Activated T-helper 1 cell treated with anti-CD3 and anti-CD28 coated beads, Interleukin-2, amount 50 U/mL, for 16 hours (primary cell): ENCODE results near the gene CARF.
"Not testable (repeated sequence)": the region's sequence is repeated elsewhere in the genome, so short reads cannot be mapped to it uniquely, and the experiment has no call there.

Experiments used
- DNase-seq, 2 donors: peaks; one replicate each; pipeline ENCODE4 v3.0.0-alpha.2; 2020; ENCODE audit warnings: low read depth in 1 of 2, low spot score in 1 of 2

The CARF gene

DNA sequence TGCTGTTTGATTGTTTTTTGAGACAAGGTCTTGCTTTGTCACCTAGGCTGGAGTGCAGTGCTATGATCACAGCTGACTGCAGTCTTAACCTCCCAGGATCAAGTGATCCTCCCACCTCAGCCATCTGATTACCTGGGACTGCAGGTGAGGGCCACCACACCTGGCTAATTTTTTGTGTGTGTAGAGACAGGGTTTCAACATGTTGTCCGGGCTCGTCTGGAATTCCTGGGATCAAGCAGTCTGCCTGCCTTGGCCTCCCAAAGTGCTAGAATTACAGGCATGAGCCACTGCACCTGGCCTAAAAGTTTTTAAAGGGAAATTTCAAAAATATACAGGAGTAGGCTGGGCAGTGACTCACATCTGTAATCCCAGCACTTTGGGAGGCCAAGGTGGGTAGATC, 22.4 kb downstream of the CARF start:
- no peak for DNase-seq

DNA sequence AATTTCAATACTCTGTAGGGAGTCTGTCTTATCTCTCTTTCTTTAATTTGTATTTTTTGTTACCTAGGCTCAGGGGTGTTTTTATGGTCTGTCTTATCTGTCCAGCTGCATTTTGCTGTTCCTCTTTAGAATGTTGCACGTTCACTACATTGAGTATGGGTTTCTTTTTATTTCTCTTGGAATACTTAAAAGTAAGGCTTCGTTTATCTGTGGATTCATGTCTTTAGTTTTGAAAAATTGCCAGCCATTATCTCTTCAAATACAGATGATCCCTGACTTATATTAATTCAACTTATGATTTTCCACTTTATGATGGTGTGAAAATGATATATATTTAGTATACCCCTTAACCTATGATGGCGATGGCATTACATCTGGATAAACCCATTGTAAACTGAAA, 26.9 kb downstream of the CARF start:
- DNase-seq, result no peak

DNA sequence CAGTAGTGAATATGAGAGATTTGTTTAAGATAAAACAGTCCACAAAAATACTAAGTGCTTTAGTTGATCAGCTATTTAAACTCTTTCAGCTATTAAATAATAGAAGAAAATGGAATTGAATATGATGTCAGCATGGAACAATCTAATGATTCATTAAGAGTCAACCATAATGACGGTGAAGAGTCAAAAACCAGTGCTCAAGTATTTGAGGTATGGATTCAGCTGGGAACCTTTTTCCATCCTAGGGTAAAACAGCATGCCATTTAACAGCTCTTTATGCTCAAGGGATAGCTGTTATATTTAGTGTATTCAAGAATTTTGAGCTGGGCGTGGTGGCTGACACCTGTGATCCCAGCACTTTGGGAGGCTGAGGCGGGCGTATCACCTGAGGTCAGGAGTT, 29.7 kb downstream of the CARF start:
- no peak for DNase-seq

DNA sequence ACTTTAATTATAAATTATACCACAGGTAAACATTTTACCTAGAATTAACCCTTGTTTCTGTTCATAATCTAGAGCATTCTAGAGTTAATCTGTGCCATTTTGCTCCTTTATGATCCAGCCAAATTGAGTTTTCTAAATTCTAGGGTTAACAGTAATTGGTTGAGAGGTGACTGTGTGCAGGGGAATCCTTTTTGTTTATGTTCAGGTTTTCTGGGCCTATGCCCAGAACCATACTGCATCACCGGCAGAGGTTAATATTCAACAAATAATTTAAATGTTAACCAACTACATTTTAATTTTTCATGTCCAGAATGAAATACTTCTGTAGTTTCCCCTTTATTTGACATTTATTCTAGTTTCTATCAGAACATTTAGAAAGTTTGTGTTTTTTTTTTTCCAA, 32.3 kb downstream of the CARF start:
- DNase-seq, result no peak

GRCh38 chr2:202944816-202945215, 32.7 kb downstream of the CARF start:
- DNase-seq, result no peak

GRCh38 chr2:202945497-202945896, 33.4 kb downstream of the CARF start:
- DNase-seq, result no peak

DNA sequence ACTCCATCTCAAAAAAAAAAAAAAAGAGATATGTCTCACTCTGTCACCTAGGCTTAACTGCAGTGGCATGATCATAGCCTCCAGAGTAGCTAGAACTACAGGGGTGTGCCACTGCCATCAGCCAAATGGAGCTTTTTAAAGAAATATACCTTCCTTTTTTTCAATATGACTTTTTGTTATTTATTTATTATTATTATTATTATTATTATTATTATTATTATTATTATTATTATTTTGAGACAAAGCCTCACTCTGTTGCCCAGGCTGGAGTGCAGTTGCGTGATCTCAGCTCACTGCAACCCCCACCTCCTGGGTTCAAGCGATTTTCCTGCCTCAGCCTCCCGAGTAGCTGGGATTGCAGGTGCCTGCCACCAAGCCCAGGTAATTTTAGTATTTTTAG, 37.3 kb downstream of the CARF start:
- not testable (repeated sequence) for DNase-seq

GRCh38 chr2:202950592-202950991, 38.5 kb downstream of the CARF start:
- no peak for DNase-seq

DNA sequence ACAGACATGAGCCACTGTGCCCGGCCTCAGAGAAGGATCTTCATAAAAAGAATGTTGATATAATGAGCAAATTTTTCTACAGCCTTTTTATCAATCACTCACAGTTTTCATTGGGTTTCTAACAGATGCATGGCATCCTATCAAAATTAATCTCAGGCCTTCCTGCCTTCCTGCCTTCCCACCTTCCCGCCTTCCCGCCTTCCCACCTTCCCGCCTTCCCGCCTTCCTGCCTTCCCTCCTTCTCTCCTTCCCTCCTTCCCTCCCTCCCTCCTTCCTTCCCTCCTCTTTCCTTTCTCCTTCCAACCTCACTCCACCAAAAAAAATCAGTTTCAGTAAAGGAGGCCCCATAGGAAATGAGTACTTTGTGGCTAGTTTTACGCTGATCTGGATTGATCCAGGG, 48.4 kb downstream of the CARF start:
- DNase-seq, result no peak

DNA sequence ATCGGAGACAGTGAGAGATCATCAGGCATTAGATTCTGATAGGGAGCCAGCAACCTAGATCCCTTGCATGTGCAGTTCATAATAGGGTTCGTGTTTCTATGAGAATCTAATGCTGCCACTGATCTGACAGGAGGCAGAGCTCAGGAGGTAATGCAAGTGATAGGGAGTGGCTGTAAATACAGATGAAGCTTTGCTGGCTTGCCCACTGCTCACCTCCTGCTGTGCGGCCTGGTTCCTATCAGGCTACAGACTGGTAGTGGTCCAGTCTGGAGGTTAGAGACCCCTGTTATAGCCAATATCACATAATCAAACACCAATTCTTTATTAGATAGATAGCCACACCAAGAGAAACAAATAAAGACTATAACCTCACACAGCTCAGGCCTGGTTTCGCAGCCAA, 51.6 kb downstream of the CARF start:
- DNase-seq, result no peak

DNA sequence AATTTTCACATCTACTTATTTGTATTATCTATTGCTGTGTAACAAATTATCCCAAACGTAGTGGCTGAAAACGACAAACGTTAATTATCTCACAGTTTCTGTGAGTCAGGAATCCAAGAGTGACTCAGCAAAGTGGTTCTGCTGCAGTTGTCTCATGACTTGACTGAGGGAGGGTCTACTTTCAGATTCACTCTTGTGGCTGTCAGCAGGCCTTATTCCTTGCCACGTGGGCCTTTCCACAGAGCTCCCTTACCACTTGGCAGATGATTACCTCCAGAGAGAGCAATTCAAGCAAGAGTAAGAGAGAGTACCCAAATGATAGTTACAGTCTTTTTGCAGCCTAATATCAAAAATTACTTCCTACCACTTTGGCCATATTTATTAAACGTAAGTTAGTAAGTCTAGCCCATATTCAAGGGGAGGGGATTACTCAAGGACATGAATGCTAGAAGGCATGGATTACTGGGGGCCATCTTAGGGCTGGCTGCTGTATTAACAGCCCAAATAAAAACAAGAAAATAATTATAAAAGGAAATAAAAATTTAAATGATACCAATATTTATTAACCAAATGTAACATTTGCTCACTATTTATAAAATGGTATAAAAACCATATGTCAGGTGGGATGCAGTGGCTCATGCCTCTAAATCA, 53.9 kb downstream of the CARF start:
- no peak for DNase-seq

DNA sequence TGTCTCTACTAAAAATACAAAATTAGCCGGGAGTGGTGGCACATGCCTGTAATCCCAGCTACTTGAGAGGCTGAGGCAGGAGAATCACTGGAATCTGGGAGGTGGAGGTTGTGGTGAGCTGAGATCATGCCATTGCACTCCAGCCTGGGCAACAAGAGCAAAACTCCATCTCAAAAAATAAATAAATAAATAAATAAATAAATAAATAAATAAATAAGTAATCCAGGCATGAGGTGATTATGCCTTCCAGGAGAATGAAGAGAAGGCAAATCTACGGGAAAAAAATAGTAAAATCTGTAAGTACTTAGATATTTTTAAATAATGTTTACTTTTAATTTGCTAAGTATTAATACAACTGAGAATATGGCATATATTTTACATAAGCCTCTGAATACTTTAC, 57.3 kb downstream of the CARF start:
- DNase-seq, result not testable (repeated sequence)

DNA sequence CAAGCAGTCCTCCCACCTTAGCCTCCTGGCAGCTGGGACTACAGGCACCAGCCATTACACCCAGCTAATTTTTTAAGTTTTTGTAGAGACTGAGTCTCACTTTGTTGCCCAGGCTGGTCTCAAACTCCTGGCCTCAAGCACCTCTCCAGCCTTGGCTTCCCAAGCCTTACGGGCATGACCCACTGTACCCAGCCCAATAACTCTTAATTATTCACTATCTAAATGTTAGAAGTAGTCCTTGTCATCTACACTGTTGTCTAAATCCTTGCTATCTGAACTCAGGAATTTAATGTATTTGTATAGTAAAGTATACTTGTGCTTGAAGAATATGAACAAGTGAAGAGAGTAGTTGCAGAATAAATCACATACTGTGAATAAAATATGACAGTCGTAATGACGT, 64.7 kb downstream of the CARF start:
- DNase-seq, result no peak

DNA sequence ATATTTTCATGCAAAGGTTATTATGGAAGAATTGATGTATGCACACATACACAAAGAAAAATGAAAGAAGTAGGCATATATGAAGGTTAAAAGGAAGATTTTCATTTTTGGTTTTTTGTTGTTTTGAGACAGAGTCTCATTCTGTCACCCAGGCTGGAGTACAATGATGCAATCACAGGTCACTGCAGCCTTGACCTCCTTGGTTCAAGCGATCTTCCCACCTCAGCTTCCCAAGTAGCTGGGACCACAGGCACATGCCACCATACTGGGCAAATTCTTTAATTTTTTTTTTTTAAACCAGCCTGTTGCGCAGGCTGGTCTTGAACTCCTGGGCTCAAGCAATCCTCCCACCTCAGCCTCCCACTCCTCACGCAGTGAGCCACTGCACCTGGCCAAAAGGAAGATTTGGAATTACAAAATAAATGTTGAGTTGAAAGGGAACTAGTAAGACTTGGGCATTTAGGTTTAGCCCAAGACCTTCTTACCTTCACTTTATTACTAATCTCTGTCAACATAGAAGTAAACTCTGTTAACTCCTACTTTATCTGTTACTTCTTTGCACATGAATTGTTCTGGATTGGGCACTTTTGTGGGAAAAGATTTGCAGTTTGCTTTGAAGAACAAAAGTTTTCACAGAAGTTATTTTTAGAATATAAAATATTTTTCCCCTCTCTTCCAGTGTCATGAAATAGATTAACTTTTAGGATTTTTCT, 70.9 kb downstream of the CARF start:
- no peak for DNase-seq

GRCh38 chr2:202989749-202990148, 77.7 kb downstream of the CARF start:
- no peak for DNase-seq

- DNase-seq, result no peak
Observed at GRCh38 chr2:202990501-202990900, 78.4 kb downstream of the CARF start.

- DNase-seq, result not testable (repeated sequence)
Observed at GRCh38 chr2:202997113-202997512, 85.0 kb downstream of the CARF start.

- DNase-seq, result no peak
Observed at GRCh38 chr2:203002054-203002821, 90.2 kb downstream of the CARF start.

DNA sequence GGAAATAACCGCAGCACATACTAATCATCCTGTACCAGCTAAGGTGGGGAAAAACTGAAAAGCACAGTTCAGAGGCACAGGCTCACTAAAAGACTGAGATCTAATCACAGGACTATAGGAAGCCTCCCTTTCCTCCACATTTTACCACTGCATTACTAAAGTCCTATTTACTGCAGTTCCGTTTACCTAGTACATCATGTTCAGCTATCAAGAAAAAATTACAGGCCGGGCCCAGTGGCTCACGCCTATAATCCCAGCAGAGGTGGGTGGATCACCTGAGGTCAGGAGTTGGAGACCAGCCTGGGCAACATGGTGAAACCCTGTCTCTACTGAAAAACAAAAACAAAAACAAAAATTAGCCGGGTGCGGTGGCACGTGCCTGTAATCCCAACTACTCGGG, 91.6 kb downstream of the CARF start:
- DNase-seq, result no peak

GRCh38 chr2:203014456-203015199, 102.6 kb downstream of the CARF start, which contains the start of gene NBEAL1:
TSS of gene NBEAL1 (plus strand) at chr2:203014875. CDS start at chr2:203016385, 1,510 bp downstream.
- DNase-seq, result peak; percentile 84 to 95

GRCh38 chr2:203016716-203017115, 104.6 kb downstream of the CARF start:
- no peak for DNase-seq
